Uterus (tissue), 2 donors: Measurements from ENCODE around the gene PPP2R2C.

ENCODE experiments used
- CTCF ChIP-seq, 4 experiments: fragments of 200-600 bp in 2 of 4; fragments of 450-650 bp in 2 of 4; sonication (generic) in 2 of 4; IDR thresholded peaks; one replicate each; pipeline ENCODE4 v1.5.1; 2016 to 2019; ENCODE audit warnings: antibody characterized with exemption in 4 of 4, mild to moderate bottlenecking in 2 of 4, moderate library complexity in 1 of 4
- POLR2A ChIP-seq, 2 donors: fragments of 450-650 bp; IDR thresholded peaks; one replicate each; pipeline ENCODE4 v1.6.1; 2016; ENCODE audit warnings: antibody characterized with exemption in 2 of 2, mild to moderate bottlenecking in 1 of 2, moderate library complexity in 1 of 2

GRCh38 chr4:6422105-6422504, 50.3 kb downstream of the PPP2R2C start:
- TF ChIP-seq CTCF (IDR thresholded peaks at IDR 0.05) = no peak
- TF ChIP-seq POLR2A (IDR thresholded peaks at IDR 0.05) = no peak
